Measurements from ENCODE around the gene TPD52L3. TPM values are rescaled to one million over a fixed set of nuclear protein-coding genes. Genes with fewer than 3 reads are reported as not detected.

The TPD52L3 gene
- not detected for polyA plus RNA-seq (ENCODE audit: insufficient read length)
- long read RNA-seq, donor 1: 0 reads
- long read RNA-seq, donor 2: 0 reads
- long read RNA-seq, donor 3: 0 reads
- long read RNA-seq, donor 4: 0 reads
- long read RNA-seq, donor 5: 0 reads
- long read RNA-seq, donor 6: 0 reads
- long read RNA-seq, donor 7: 0 reads
- long read RNA-seq, donor 8: 0 reads

DNA sequence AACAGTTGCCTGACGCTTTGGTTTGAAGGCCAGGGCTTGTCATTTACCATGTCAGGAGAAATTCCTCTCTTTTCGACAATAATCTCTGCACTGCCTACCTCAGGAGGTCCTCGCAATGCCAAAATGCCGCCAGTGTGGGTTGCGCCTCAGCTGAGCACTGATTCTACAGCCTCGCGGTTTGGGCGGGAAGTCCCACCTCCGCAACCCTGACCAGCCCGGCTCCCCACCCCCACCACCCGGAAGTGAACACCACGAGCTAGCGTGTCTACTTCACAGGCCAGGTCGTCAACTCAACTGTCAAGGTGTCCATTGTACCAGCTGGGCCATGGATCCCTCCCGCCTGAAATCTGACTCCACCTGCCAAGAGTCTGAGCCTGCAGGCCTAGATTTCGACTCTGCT, at the start of gene TPD52L3:
Gene TPD52L3 (plus strand): TSS at position 273 of the 400 bp plus-strand sequence. CDS start 221 bp downstream, outside the sequence.
- DNase-seq: no peak

DNA sequence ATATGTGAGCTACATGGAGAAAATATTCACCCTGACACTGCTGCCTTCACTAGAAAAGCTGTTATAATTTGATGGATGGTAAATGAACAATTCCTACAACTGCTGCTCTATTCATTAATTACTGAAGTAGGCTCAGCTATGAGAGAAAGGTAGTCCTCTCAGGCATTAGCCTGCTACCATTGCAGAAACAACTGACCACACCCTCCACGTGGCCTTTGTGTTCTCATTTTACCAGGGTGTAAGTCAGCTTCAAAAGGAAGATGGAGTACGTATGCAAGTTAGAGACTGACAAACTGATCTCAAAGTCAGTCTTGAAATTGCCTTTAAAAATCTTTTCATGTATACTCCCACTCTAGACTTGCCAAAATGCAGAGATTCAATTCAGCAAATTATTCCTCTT, 26.3 kb upstream of the TPD52L3 start:
- DNase-seq: no peak

DNA sequence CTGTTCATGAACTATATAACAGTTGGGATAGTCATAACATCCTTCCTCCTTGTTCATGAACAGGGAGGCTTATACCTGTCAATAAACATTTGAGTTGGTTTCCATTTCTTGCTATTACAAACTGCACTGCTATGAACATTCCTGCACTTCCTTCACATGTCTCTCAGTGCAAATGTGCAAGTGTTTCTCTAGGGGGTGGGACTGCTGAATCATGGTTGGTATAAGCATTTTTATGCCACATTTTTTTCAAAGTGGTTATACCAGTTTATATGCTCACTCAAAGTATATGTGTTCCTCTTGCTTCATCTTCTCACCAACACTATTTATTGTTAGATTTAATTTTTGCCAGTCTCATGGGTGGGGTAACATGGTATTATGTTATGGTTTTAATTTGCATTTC, 25.8 kb upstream of the TPD52L3 start:
- no peak for DNase-seq

DNA sequence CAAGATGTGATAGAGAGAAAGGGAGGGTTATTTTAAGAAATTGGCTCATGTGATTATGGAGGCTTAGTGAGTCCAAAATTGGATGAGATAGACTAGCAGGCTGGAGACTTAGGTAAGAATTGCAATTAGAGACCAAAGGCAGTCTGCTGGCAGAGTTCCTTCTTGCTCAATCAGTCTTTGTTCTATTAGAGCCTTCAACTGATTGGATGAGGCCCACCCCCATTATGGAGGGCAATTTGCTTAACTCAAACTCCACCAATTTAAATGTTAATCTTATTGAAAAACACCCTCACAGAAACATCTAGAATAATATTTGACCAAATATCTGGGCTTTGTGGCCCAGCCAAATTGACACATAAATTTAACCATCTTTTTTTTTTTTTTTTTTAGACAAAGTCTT, 23.9 kb upstream of the TPD52L3 start:
- no peak for DNase-seq

- DNase-seq: peak; percentile 35
Measured at GRCh38 chr9:6305954-6306563, 22.1 kb upstream of the TPD52L3 start.

DNA sequence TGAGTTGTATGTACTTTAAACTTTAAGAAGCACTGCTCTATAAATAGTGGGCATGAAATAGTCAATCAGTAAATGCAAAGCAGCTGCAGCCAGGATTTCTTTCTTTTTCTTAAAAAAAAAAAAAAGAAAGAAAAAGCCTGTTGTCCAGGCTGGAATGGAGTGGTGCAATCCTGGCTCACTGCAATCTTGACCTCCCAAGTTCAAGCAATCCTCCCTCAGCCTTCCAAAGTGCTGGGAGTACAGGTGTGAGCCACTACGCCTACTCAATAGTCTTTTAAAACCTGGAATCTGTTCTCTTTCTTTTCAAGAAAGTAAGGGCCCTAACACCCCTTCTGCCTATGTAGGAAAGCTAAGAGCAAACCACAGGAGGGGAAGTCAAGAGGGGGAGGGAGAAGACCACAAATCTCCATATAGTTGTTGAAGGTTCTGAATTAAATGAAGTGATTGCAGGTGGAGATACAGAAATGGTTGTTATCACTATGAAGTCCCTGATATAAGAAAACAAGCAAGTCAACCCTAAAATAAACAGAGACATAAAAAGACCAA, 20.6 kb upstream of the TPD52L3 start:
- DNase-seq: no peak

DNA sequence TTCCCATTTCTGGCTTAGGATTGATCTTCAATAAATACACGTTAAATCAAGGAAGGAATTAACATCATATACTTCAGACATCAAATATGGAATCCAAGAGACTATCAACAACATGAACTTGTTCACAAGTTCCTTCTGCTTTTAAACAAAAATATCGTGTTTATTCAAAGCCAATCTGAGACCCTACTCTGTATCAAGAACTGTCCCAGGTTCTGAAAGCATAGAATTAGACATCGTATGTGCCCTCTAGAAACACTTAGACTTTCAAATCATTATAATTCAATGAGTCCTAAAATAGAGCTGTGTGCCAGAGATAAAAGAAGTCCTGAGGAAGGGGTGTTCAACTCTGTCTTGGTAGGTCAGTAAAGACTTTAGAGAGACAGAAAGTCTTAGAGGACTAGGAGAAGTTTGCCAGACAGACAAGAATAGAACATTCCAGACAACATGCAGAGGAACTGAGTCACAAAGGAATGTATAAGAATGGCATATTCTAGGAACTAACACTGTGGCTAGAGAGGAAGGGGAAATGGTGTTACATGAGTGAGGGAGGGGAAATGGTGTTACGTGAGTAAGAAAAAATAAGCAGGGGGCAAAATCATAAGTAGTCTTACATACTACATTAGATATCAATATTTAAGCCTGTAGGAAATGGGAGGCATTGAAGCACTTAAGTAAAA, 2.9 kb downstream of the TPD52L3 start:
- DNase-seq: no peak

- no peak for DNase-seq
Measured at GRCh38 chr9:6334305-6334704, 6.1 kb downstream of the TPD52L3 start.

GRCh38 chr9:6348766-6349165, 20.6 kb downstream of the TPD52L3 start:
- DNase-seq: no peak

- DNase-seq: no peak
Measured at GRCh38 chr9:6351737-6352136, 23.6 kb downstream of the TPD52L3 start.

DNA sequence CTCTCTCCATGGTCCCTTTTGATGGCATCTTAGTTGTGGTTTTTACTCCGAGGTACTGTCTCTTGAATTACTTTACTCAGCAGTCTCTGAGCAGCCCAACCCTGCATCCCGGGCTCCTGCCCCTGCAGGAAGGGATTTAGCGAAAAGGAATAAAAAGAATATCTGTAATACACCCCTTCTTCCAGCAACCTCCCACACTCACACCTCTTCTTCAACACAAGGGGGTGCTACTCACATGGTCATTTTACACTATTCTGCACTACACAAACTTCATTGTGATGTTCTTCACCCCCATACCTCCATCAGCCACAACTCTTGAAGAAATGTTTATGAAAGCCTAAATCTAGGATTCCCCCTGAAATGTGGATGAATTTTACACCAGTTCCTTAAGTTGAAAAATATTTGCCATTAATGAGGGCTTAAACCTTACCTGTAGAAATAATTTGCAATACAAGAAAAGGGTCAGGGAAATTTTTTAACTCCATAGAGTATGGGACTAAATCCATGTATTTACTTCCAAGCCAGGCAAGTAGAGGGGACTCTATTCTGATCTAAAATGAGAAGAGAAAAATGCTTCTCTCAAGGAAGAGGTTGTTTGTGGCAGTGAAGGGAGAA, 26.0 kb downstream of the TPD52L3 start:
- DNase-seq: no peak

- DNase-seq: no peak
Measured at GRCh38 chr9:6355728-6356127, 27.6 kb downstream of the TPD52L3 start.

DNA sequence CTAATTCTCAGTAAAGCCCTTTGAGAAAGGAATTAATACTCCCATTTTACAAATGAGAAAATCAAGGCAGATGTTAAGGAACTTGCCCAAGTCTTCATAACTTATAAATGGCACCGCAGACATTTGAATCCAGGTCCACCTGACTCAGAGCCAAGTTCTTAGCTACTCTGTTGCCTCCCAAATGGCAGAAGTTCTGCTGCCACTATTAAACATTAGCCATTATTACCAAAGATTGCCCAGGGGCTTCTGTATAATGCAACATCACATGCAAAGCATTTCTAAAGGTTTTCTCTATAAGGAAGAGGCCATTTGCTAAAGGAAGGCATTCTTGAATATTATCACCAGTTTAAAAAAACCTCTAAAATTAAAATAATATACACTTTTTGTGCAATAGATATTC, 28.3 kb downstream of the TPD52L3 start:
- no peak for DNase-seq

GRCh38 chr9:6356904-6357303, 28.7 kb downstream of the TPD52L3 start:
- DNase-seq: no peak

GRCh38 chr9:6367128-6367890, 39.1 kb downstream of the TPD52L3 start:
- no peak for DNase-seq

GRCh38 chr9:6368831-6369230, 40.7 kb downstream of the TPD52L3 start:
- DNase-seq: no peak

Other genes with a start within 250 kb of the TPD52L3 start
- 7.3 TPM for gene IL33, start 112.6 kb upstream of the TPD52L3 start, polyA plus RNA-seq (ENCODE audit: insufficient read length)
- gene UHRF2, start 84.8 kb downstream of the TPD52L3 start, polyA plus RNA-seq (ENCODE audit: insufficient read length): 88.7 TPM